Measurements from ENCODE around the gene TMEM107.
A peak's percentile ranks its signal among the peaks of the same experiment; 100 is the strongest.

TMEM107 gene

GRCh38 chr17:8148560-8148959, 27.6 kb downstream of the TMEM107 start:
- no peak for DNase-seq

- no peak for DNase-seq
Measured at GRCh38 chr17:8147805-8148404, 28.3 kb downstream of the TMEM107 start.

- no peak for DNase-seq
Measured at GRCh38 chr17:8147141-8147804, 28.9 kb downstream of the TMEM107 start.

GRCh38 chr17:8146381-8147140, 29.6 kb downstream of the TMEM107 start:
- no peak for DNase-seq

GRCh38 chr17:8145811-8146210, 30.4 kb downstream of the TMEM107 start:
- no peak for DNase-seq

GRCh38 chr17:8144401-8145231, 31.6 kb downstream of the TMEM107 start:
- no peak for DNase-seq

GRCh38 chr17:8143581-8144400, 32.4 kb downstream of the TMEM107 start:
- DNase-seq = no peak

GRCh38 chr17:8142887-8143580, 33.1 kb downstream of the TMEM107 start:
- no peak for DNase-seq

- no peak for DNase-seq
Measured at GRCh38 chr17:8142158-8142886, 33.9 kb downstream of the TMEM107 start.

- DNase-seq = no peak
Measured at GRCh38 chr17:8141741-8142140, 34.4 kb downstream of the TMEM107 start.

- no peak for DNase-seq
Measured at GRCh38 chr17:8141045-8141444, 35.1 kb downstream of the TMEM107 start.

GRCh38 chr17:8140065-8141029, 35.8 kb downstream of the TMEM107 start:
- no peak for DNase-seq

- peak; percentile 100 for DNase-seq
Measured at GRCh38 chr17:8138672-8139371, 37.4 kb downstream of the TMEM107 start.

- no peak for DNase-seq
Measured at GRCh38 chr17:8138374-8138671, 37.9 kb downstream of the TMEM107 start.

GRCh38 chr17:8137645-8138373, 38.4 kb downstream of the TMEM107 start:
- DNase-seq = no peak

- no peak for DNase-seq
Measured at GRCh38 chr17:8133941-8134340, 42.2 kb downstream of the TMEM107 start.

GRCh38 chr17:8133399-8133798, 42.8 kb downstream of the TMEM107 start:
- DNase-seq = no peak

GRCh38 chr17:8131844-8132441, 44.2 kb downstream of the TMEM107 start:
- no peak for DNase-seq

All from retina (tissue), 1 donor.